ENCODE measurements around the gene COG5.
"Not testable (repeated sequence)": the region's sequence is repeated elsewhere in the genome, so short reads cannot be mapped to it uniquely, and the experiment has no call there.

The COG5 gene

DNA sequence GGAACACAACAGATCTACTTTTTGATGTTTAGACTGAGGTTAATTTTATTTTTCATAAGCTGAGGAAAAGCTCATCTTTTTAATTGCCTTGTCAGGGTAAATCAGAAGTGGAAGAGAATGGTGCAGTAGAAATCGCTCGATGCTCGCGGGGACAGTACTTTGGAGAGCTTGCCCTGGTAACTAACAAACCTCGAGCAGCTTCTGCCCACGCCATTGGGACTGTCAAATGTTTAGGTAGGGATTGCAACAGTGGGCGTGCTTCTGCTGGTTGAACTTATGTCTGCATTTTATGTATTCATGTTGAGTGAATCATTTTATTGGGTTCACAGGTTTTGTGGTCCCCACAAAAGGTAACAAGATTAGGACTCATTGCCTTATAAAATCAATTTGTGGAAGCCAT is 406.6 kb downstream of the COG5 start:
- H3K9me3 ChIP-seq: no peaks in the 10 kb centered on the region
- H3K27ac ChIP-seq: no peak overlapping the region
- TF ChIP-seq, protein P1, sequence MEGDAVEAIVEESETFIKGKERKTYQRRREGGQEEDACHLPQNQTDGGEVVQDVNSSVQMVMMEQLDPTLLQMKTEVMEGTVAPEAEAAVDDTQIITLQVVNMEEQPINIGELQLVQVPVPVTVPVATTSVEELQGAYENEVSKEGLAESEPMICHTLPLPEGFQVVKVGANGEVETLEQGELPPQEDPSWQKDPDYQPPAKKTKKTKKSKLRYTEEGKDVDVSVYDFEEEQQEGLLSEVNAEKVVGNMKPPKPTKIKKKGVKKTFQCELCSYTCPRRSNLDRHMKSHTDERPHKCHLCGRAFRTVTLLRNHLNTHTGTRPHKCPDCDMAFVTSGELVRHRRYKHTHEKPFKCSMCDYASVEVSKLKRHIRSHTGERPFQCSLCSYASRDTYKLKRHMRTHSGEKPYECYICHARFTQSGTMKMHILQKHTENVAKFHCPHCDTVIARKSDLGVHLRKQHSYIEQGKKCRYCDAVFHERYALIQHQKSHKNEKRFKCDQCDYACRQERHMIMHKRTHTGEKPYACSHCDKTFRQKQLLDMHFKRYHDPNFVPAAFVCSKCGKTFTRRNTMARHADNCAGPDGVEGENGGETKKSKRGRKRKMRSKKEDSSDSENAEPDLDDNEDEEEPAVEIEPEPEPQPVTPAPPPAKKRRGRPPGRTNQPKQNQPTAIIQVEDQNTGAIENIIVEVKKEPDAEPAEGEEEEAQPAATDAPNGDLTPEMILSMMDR (IDR thresholded peaks at IDR 0.05): no peak
- H3K4me1 ChIP-seq (ENCODE audit: control insufficient read depth in 1 of 2, insufficient read depth in 1 of 2, low read depth in 1 of 2, low read length in 1 of 2): no peaks in the 10 kb centered on the region
- H3K27me3 ChIP-seq: no peaks in the 10 kb centered on the region
- no peak overlapping the region for H3K4me3 ChIP-seq (ENCODE audit: low read depth in 1 of 2, low read length in 1 of 2)
- H3K36me3 ChIP-seq: no peaks in the 10 kb centered on the region

GRCh38 chr7:107155726-107156125 is 408.0 kb downstream of the COG5 start:
- H3K9me3 ChIP-seq; H3K27ac ChIP-seq; H3K4me1 ChIP-seq (ENCODE audit: control insufficient read depth in 1 of 2, insufficient read depth in 1 of 2, low read depth in 1 of 2, low read length in 1 of 2); H3K4me3 ChIP-seq (ENCODE audit: low read depth in 1 of 2, low read length in 1 of 2); H3K36me3 ChIP-seq; H3K27me3 ChIP-seq: not testable (repeated sequence)

DNA sequence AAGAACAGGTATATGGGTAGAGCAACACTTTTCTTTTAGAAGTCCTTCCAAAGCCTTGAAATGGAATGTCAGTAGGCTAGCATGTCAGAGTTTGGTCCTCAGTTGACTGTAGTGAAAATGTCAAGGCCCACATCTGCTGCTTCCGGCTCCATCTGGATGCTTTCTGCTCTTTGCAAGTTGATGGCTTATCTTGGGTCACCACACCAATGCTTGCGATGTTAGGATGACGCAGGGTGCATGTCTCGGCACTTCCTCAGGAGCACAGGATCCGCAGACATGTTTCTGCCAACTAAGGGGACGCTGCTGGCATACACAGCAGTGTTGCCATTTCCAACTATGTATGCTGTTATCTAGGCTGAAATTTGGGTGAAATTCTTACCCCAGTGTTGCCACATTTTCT is 408.9 kb downstream of the COG5 start:
- TF ChIP-seq, protein P1 (IDR thresholded peaks at IDR 0.05): no peak

DNA sequence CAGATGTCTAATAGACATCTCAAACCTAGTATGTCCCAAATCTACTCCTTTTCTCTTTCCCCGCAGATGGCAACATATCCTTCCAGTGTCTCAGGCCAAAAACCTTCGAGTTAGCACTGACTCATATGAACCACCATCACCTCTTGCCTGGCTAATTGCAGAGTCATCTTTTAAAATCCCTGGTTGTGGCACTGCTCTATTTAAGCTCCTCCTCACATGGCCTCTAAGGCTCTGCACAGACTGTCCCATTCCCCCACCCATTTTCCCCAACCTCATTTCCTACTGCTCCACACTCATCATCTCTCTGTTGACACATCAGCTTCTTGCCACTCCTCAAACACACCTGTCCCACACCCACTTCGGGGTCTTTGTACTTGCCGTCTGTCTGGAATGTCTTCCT is 411.7 kb downstream of the COG5 start:
- no peaks in the 10 kb centered on the region for H3K4me1 ChIP-seq (ENCODE audit: control insufficient read depth in 1 of 2, insufficient read depth in 1 of 2, low read depth in 1 of 2, low read length in 1 of 2)
- TF ChIP-seq, protein P1 (IDR thresholded peaks at IDR 0.05): no peak
- H3K27me3 ChIP-seq: no peaks in the 10 kb centered on the region
- H3K27ac ChIP-seq: no peak overlapping the region
- H3K4me3 ChIP-seq (ENCODE audit: low read depth in 1 of 2, low read length in 1 of 2): no peak overlapping the region
- H3K36me3 ChIP-seq: no peaks in the 10 kb centered on the region
- H3K9me3 ChIP-seq: no peaks in the 10 kb centered on the region

More for the DNA sequence above, 408.9 kb downstream of the COG5 start:
- Histone ChIP-seq H3K9me3 (no peaks in the 10 kb centered on the region), H3K27me3 (no peaks in the 10 kb centered on the region), H3K4me1 (ENCODE audit: control insufficient read depth in 1 of 2, insufficient read depth in 1 of 2, low read depth in 1 of 2, low read length in 1 of 2) (no peaks in the 10 kb centered on the region), H3K36me3 (no peaks in the 10 kb centered on the region), H3K4me3 (ENCODE audit: low read depth in 1 of 2, low read length in 1 of 2) (no peak overlapping the region), H3K27ac (no peak overlapping the region)

Measured in neutrophil (primary cell).